Activated naive CD4-positive, alpha-beta T cell treated with anti-CD3 and anti-CD28 coated beads, Interleukin-2, amount 10 ng/mL, durations not matched to agents 5 hours and 36 hours (primary cell): ENCODE measurements around the gene FBRSL1. TPM values are rescaled to one million over a fixed set of nuclear protein-coding genes. Genes with fewer than 3 reads are reported as not detected.

Experiments
- total RNA-seq, 2 experiments: library from RNA; stranded (reverse); gene quantifications; one replicate each; pipeline ENCODE4 v1.2.3, GENCODE V29; 2021

The FBRSL1 gene
- 10 to 100 TPM; 54.2 to 62.4 TPM for total RNA-seq

DNA sequence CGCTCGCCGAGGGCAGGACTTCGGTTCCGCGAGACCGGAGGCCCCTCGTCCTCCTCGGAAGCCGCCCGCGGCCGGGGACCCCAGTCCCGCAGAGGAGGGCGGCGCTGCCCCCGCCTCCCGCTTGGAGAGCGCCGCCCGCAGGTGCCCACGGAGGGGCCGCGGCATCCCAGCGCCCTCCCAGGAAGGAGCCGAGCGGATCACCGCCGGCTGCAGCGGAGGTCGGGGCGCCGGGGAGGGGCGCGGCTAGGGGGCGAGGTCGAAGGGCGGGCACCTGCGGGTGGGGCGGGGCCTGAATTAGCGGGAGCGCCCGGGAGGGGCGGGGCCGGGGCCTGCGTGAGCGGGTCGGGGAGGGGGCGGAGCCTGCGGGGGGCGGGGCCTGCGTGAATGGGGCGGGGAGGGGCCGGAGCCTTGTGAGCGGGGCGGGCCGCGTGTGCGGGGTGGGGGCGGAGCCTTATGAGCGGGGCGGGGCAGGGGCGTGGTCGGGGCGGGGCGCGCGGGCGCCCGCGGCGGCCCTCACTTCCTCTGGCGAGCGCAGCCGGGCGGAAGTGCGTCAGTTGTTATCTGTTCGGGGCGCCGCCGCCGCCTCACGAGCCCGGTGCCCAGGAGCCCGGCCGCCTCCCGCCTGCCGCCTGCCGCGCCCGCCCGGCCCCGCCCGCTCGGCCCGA, at the start of gene FBRSL1:
Gene FBRSL1 (plus strand): TSS at position 550 of the 665 bp plus-strand sequence.

Other genes starting within 250 kb of the FBRSL1 start
- not detected for gene GALNT9, start 160.6 kb upstream of the FBRSL1 start, total RNA-seq
- gene LRCOL1, start 120.4 kb downstream of the FBRSL1 start, total RNA-seq, result not detected
- not detected for gene P2RX2, start 128.6 kb downstream of the FBRSL1 start, total RNA-seq
- 100 to 1,000 TPM; 118 to 132 TPM for gene POLE, start 197.2 kb downstream of the FBRSL1 start, total RNA-seq
- 10 to 100 TPM; 32.6 to 33.2 TPM for gene PXMP2, start 197.4 kb downstream of the FBRSL1 start, total RNA-seq
- 10 to 100 TPM; 36.9 to 38.8 TPM for gene PGAM5, start 220.7 kb downstream of the FBRSL1 start, total RNA-seq